ENCODE data around the gene CAMK1D.
"Not testable (repeated sequence)": the region's sequence is repeated elsewhere in the genome, so short reads cannot be mapped to it uniquely, and the experiment has no call there.

The CAMK1D gene

DNA sequence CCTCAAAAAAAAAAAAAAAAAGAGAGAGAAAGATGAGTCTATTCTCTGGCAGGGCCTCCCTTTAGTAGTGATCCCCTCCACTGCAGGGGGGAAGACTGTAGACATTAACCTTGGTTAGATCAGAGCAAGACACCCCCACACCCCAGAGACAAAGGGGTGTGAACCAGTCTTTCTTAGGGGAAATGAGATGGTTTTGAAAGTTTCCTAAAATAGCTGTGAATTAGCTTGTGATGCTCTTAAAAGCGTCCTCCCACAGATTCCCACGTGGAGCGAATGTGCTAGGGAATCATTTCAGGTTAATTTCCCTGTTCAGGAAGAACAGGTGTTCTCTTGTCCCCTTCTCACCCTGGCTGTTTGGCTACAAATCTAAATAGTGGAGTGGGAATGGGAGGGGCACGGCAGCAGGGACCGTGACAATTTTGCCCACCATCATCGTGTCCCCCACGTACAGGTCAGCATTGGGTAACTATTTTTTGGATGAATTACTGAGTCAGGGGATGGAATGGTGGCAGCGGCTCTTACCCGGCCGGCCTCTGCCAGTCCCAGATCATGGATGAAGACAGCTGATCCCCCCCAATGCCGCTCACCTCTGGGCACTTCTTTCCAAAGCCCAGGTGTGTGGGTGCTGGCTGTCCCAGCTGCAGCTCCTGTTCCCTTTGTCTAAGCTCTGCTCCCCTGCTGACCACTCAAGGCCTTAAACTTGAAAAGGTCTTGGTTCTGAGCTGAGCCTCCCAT is 499.3 kb downstream of the CAMK1D start:
- no peak for DNase-seq (ENCODE audit: low spot score)

DNA sequence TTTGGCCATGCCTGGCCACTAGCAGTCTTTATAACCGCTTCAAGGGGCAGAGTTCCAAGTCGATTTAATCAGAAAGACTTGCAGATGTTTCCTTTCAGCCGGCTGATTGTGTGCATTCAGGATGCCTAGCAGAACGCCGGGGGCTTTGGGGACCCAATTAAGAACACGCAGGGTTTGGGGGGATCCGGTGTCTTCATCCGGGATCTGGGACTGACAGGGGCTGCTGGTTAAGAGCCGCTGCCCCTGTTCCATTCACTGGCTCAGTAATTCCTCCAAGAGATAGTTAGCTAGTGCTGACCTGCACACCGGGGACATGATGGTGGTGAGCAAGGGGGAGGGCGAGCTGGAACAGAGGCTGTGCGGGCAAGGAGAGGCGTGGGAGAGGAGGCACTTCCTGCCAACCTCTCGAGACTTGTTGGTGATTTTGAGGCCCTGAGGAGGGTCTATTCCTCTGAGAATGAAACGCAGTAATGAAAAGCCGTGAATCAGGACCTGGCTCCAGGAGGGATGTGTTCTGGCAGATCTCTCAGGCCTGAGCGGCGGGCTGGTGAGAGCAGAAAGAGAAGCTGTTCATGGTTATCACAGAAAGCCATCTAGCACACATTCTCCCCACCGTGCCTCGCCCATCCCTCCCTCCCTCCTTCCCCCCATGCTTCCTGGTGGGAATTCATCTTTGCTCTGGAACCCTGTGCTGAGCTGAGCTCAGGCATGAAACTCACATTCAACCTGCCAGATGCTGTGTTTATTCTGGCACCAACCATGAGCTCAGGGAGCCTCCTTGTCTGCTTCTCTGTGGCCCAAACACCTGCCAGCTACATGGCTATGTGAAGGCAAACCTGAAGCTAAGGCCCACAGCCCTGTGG is 500.2 kb downstream of the CAMK1D start:
- DNase-seq (ENCODE audit: low spot score): no peak

DNA sequence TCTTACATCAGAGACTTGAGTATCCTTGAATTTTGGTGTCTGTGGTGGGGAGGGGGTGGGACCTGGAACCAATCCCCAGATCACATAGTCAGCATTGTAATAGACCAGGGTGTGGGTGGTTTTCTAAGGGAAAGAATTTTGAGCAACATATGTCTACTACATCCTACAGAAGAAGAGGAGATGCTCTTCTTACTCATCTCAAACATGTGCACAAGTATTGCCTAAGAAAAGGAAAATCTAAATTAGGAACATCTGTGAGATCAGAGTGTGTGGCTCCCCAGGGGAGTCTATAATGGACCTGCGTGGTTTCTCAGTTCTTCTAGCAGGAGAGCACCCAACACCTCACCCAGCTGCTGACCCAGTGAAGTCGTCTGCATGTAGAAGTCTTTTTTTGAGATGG is 503.3 kb downstream of the CAMK1D start:
- DNase-seq (ENCODE audit: low spot score): no peak

DNA sequence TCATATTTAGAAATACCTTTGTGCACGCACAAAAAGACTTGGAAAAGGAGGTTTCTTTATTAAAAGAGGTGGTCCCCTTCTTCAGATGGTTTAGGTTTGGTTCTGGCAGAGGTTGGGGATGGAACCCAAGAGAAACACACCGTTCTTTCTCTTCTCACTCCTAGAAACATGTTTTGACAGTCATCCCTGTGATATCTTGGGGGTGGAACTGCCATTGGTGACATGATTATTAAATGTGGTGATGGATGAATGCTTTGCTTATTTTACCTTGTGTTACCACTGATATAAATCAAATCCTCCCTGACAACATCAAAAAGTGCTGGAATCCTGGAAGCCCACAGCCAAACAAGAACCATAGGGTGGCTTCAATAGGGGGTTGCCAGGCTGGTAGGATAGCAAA is 505.6 kb downstream of the CAMK1D start:
- no peak for DNase-seq (ENCODE audit: low spot score)

DNA sequence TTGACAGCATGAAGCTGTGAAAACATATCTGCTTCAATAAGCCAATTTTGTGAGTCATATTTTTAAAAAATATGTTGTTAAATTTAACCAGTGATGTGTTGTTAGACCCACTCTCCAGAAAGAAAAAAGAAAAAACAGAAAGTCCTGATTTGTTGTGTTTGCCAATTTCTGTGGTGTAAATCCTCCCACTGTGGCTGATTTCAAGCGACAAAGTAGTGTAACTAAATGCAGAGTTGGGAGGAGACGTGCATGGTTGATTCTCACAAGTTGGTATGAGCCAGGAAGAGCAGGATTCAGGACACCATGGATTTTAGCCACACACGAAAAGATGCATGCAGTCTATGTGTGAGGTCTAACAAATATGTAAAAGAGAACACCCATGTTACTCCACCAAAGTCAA is 513.1 kb downstream of the CAMK1D start:
- DNase-seq (ENCODE audit: low spot score): no peak

DNA sequence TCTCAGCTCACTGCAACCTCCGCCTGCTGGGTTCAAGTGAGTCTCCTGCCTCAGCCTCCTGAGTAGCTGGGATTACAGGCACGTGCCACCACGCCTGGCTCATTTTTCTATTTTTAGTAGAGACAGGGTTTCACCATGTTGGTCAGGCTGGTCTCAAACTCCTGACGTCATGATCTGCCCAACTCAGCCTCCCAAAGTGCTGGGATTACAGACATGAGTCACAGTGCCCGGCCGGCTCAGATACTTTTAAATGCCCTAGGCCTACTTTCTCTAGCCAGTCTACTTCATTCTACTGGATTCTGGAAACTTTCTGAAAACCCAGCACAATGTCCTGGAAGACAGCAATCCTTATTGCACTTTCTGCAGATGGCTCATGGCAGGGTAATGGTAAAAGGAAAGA is 516.2 kb downstream of the CAMK1D start:
- not testable (repeated sequence) for DNase-seq (ENCODE audit: low spot score)

DNA sequence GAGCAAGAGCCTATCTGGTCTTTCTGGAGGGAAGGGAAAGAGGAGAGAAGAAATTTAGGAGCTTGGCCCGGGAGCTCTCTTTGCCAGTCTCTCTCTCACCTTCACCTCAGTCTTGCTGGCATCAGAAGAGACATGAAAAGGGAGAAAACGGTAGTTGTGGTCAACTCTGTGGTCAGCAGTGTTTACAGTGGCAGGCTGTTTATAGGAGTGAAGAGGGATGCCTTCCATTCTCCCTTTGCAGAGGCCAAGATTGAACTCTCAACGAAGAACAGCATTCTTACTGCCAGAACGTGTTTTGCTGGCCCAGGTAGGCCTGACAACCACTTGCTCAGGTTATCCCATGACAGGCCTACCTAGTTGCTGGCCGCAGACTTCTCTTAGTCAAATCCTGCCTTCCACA is 518.9 kb downstream of the CAMK1D start:
- no peak for DNase-seq (ENCODE audit: low spot score)

DNA sequence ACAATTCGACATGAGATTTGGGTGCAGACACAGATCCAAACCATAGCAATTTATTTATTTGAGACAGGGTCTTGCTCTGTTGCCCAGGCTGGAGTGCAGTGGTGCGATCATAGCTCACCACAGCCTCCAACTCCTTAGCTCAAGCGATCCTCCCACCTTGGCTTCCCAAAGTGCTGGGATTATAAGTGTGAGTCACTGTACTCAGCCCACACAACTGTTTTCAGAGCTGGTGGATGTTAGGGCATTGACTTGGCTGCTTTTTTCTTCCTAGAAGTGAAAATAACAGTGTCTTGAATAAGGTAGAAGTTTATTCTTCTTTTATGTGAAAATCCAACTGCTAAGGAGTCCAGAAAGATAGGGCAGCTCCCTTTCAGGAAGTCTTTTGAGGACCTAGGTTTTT is 520.1 kb downstream of the CAMK1D start:
- no peak for DNase-seq (ENCODE audit: low spot score)

DNA sequence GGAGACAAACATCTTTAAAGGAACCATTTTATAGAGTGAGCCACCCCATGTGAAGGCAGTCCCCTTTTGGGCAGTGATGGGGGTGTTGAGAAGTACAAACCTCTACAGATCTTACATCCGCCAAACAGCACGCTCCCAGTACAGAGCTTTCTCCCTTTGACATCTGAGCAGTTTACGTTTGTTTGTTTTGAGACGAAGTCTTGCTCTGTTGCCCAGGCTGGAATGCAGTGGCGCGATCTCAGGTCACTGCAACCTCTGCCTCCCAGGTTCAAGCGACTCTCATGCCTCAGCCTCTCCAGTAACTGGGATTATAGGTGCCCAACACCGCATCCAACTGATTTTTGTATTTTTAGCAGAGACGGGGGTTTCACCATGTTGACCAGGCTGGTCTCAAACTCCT is 523.2 kb downstream of the CAMK1D start:
- DNase-seq (ENCODE audit: low spot score): no peak

DNA sequence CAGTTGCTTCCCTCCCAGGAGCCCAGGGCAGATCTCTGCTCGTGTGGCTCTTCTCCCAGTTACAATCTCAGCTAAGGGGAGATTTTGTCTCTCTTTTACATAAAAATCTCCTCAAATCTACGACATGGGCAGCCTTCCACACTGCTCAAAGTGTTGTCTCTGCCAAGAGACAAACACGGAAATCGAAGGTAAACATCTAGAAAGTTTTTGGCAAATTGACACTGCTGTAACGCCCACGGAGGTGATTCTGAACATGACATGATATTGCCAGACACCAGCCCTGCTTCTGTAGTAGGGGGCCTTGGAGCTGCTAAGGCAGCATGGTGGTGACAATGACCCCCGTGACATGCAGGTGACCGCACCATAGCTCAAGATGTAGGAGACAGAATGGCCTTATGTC is 523.8 kb downstream of the CAMK1D start:
- no peak for DNase-seq (ENCODE audit: low spot score)

DNA sequence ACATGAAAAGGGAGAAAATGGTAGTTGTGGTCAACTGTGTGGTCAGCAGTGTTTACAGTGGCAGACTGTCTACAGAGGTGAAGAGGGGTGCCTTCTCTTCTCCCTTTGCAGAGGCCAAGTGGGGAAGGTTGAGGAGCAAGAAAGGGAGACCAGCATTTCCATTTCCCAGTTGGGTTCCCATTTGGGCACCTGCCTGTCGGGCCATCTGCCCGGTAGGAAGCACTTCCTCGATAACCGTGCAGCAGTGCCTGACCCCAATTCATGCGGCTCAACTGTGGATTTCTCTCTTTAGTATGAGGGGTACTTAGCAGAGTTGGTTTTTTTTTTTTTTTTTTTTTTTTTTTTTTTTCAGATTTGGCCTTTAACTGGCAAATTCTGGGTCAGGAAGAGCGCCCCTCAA is 525.2 kb downstream of the CAMK1D start:
- DNase-seq (ENCODE audit: low spot score): no peak

DNA sequence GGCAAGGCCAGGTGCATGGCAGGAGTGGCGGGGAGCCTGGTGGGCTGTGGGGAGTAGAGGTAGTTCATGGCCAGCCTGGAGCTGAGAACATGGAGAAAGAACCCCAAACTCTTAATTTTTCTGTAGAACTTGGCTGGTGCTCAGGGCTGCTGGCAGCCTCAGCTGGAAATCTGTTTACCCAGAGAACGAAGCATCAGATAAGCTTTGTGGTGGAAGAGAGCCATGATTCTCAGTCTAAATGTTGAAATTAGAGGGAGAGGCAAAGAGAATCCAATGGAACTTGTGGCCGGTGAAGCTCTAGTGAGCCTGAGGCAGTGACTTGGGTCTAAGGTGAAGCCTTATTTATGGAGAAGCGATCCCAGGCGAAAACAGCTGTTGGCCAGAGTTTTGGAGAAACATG is 525.8 kb downstream of the CAMK1D start:
- DNase-seq (ENCODE audit: low spot score): no peak

DNA sequence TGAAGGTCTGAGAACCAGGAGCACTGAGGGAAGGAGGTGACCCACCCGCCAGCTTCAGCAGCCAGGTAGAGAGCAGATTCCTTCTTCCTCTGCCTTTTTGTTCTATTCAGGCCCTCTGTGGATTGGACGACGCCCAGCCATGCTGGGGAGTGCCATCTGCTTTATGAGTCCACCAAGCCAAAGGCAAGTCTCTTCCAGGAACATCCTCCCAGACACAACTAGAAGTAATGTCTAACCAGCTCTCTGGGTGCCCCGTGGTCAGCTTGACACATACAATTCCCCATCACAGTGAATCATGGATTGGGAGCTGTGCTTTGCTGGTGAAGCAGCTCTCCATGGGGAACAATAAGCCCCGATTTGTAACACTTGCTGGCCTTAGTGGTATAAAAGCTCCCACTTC is 526.9 kb downstream of the CAMK1D start:
- DNase-seq (ENCODE audit: low spot score): no peak

DNA sequence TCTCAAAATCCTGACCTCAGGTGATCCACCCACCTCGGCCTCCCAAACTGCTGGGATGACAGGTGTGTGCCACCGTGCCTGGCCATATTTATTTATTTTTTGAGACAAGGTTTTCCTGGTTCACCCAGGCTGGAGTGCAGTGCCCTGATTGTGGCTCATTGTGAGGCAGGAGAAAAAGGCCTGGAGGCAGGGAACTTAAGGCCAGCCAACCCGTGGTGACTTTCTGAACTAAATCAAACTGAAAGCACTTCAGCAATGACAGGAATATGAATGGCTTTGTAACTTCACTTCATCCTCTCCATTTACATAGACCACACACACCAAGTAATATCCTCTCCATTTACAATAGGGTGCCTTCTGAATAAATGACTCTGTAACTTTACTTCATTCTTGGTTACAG is 527.8 kb downstream of the CAMK1D start:
- no peak for DNase-seq (ENCODE audit: low spot score)

DNA sequence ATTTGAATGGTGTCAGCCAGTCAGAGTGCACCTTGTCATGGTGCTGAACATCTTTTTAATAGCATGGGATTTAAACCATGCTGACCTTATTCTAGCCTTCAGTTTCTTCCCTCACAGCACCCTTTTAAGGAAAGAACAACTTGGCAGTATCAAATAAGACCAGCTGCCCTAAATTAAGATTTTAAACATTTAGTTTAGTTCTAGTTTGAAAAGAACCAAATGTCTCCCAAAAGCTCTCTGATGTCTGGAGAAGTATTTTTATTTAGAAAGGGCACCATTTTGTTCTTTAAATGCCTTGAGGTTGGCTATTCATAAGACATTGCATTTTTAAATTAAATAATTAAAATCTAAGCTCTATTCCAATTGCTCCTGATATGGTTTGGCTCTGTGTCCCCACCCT is 531.1 kb downstream of the CAMK1D start:
- no peak for DNase-seq (ENCODE audit: low spot score)

DNA sequence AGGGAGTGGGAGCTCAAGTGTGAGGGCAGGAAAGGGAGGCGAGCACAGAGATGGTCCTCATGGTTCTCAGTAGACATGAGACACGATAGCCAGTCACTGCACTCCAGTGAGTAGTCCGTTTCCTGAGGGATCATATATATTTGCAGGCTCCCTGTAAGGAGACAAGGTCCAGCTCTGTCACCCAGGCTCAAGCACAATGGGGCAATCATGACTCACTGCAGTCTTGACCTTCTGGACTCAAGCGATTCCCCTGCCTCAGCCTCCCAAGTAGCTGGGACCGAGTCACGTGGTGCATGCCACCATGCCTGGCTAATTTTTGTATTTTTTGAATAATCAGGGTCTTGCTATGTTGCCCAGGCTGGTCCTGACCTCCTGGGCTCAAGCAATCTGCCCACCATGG is 535.5 kb downstream of the CAMK1D start:
- no peak for DNase-seq (ENCODE audit: low spot score)
